Right renal pelvis (tissue), 4 donors: ENCODE data around the gene DCAF17. TPM values are rescaled to one million over a fixed set of nuclear protein-coding genes. Genes with fewer than 3 reads are reported as not detected.

Experiments
- polyA plus RNA-seq, 4 donors: library from polyadenylated mRNA; unstranded; fragments of 120-200 nt; gene quantifications; one replicate each; pipeline ENCODE4 v1.2.1, GENCODE V29; 2013; ENCODE audit not compliant: insufficient read length in 4 of 4

DCAF17 gene
- polyA plus RNA-seq, 4 donors = 21.6 to 30.4 (median 28.4) TPM

Other genes with a start within 250 kb of the DCAF17 start
- gene METTL8, start 236 bp upstream of the DCAF17 start, polyA plus RNA-seq = 10 to 100 TPM; 11.8 to 17.2 (median 15.4) TPM
- gene CYBRD1, start 88.2 kb downstream of the DCAF17 start, polyA plus RNA-seq = 10 to 100 TPM; 44.5 to 54.7 (median 50.2) TPM